ENCODE measurements around the gene MRPS11. TPM values are rescaled to one million over a fixed set of nuclear protein-coding genes. Genes with fewer than 3 reads are reported as not detected.
"Not testable (repeated sequence)": the region's sequence is repeated elsewhere in the genome, so short reads cannot be mapped to it uniquely, and the experiment has no call there.

Gene MRPS11
- total and polyA plus RNA-seq, 2 of the 4 experiments (the other 2 are of a cell fraction): 66.1 to 87.8 TPM

DNA sequence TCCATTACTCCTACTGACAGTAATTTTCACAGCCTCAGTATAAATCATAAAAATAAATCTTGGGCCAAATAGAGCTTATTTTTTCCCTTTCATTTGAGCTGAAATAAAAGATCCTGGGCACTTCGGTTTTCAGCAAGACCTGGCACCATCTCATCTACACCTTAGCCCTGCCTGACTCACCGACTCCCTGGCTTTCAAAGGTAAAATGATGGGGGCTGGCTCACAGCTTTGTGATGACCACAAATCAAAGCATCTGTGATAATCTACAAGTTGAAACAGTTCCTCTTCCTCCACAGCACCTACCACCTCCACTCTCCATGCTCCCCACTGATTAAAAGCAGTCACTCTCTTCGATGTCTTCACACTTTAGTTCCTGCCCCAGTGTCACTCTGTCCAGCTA, 51.4 kb downstream of the MRPS11 start:
- ChIA-PET POLR2A (ENCODE audit: unreplicated experiment) (no interaction called here), CTCF (no interaction called here)
- no peak overlapping the region for H3K14ac ChIP-seq (replicated peaks; ENCODE audit: low read depth, low read length)
- no TSS peak for BruUV-seq (replicated peaks)
- H3K56ac ChIP-seq (ENCODE audit: extremely low read depth, insufficient read depth, low read length): no peak overlapping the region
- H3K9me1 ChIP-seq (ENCODE audit: insufficient read depth, low read length): no peaks in the 10 kb centered on the region
- no peaks in the 10 kb centered on the region for H3K27me3 ChIP-seq (ENCODE audit: control insufficient read depth, insufficient read depth, low read length)
- H3K4ac ChIP-seq (ENCODE audit: low read depth, low read length): no peak overlapping the region
- WGBS, 2 experiments (ENCODE audit: extremely low coverage in 2 of 2, insufficient read length in 1 of 2): 95% methylated on average over 2 of the region's 3 CpGs; no CpG with 5 or more reads in 1 of the 2 experiments
- H3K27ac ChIP-seq (ENCODE audit: insufficient read depth, low read length): no peak overlapping the region
- TF ChIP-seq POLR2A (IDR thresholded peaks at IDR 0.05; ENCODE audit: low read depth, low read length): no peak
- TF ChIP-seq BHLHE40 (IDR thresholded peaks at IDR 0.05; ENCODE audit: low read depth, low read length): no peak
- no peak for TF ChIP-seq CHD1 (IDR thresholded peaks at IDR 0.05; ENCODE audit: low read depth, low read length)
- H3K4me2 ChIP-seq (ENCODE audit: low read depth, low read length): no peak overlapping the region
- ATAC-seq (ENCODE audit: low read depth): no peak
- H3K9me3 ChIP-seq (ENCODE audit: control insufficient read depth, insufficient read depth, low read length): no peaks in the 10 kb centered on the region
- H3K4me3 ChIP-seq (ENCODE audit: insufficient read depth, low read depth, low read length): no peak overlapping the region
- H3K36me3 ChIP-seq (ENCODE audit: control insufficient read depth, insufficient read depth, low read length): peaks cover 5% of the 10 kb centered on the region; the same call in 1 of the 2 replicates
- H3K18ac ChIP-seq (ENCODE audit: low read depth, low read length): no peak overlapping the region
- no peak overlapping the region for H4K91ac ChIP-seq (ENCODE audit: insufficient read depth, low read depth, low read length)
- DNase-seq: no peak
- intact Hi-C loops (cut with micrococcal nuclease): no loop called here
- H2BK120ac ChIP-seq (ENCODE audit: low read depth, low read length): no peak overlapping the region
- no peaks in the 10 kb centered on the region for H3K4me1 ChIP-seq (ENCODE audit: control insufficient read depth, insufficient read depth, low read length)
- no peaks in the 10 kb centered on the region for H3K79me1 ChIP-seq (ENCODE audit: low read depth in 1 of 2, low read length in 2 of 2)
- H2BK15ac ChIP-seq (ENCODE audit: low read depth, low read length): no peak overlapping the region
- in situ Hi-C loops (cut with MboI; ENCODE audit: low sequenced_read_pairs): no loop called here
- H2AK5ac ChIP-seq (ENCODE audit: low read depth, low read length): no peak overlapping the region
- no peak overlapping the region for H4K8ac ChIP-seq (ENCODE audit: low read depth in 2 of 2, low read length in 2 of 2)
- H3K9ac ChIP-seq (ENCODE audit: low read depth, low read length): no peak overlapping the region
- dilution Hi-C loops (cut with HindIII; ENCODE audit: low sequenced_read_pairs, unreplicated experiment): no loop called here
- H2BK5ac ChIP-seq (ENCODE audit: low read depth, low read length, poor library complexity, severe bottlenecking): no peak overlapping the region
- H2AFZ ChIP-seq (replicated peaks; ENCODE audit: low read length, poor library complexity): no peak overlapping the region
- H3K23ac ChIP-seq (ENCODE audit: low read depth, low read length): no peak overlapping the region
- no peak overlapping the region for H4K5ac ChIP-seq (ENCODE audit: low read depth, low read length)
- H2BK20ac ChIP-seq (ENCODE audit: low read depth, low read length): no peak overlapping the region
- no peaks in the 10 kb centered on the region for H4K20me1 ChIP-seq (ENCODE audit: insufficient read depth, low read length)
- no peak overlapping the region for H2AK9ac ChIP-seq (replicated peaks; ENCODE audit: low read depth, low read length, poor library complexity)

DNA sequence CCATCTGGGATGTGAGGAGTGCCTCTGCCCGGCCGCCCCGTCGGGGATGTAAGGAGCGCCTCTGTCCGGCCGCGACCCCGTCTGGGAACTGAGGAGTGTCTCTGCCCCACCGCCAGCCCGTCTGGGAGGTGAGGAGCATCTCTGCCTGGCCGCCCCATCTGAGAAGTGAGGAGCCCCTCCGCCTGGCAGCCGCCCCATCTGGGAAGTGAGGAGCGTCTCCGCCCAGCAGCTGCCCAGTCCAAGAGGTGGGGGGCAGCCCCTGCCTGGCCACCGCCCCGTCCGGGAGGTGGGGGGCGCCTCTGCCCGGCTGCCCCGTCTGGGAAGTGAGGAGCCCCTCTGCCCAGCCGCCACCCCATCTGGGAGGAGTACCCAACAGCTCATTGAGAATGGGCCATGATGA, 56.6 kb downstream of the MRPS11 start:
- H2BK20ac ChIP-seq (ENCODE audit: low read depth, low read length); POLR2A ChIA-PET (ENCODE audit: unreplicated experiment); H3K4ac ChIP-seq (ENCODE audit: low read depth, low read length); H3K9ac ChIP-seq (ENCODE audit: low read depth, low read length); BruUV-seq (replicated peaks); H3K9me1 ChIP-seq (ENCODE audit: insufficient read depth, low read length); H2AK9ac ChIP-seq (replicated peaks; ENCODE audit: low read depth, low read length, poor library complexity); H3K4me1 ChIP-seq (ENCODE audit: control insufficient read depth, insufficient read depth, low read length); H3K4me3 ChIP-seq (ENCODE audit: insufficient read depth, low read depth, low read length); H2AK5ac ChIP-seq (ENCODE audit: low read depth, low read length); H3K18ac ChIP-seq (ENCODE audit: low read depth, low read length); H4K5ac ChIP-seq (ENCODE audit: low read depth, low read length); H3K4me2 ChIP-seq (ENCODE audit: low read depth, low read length); H3K23ac ChIP-seq (ENCODE audit: low read depth, low read length); H3K14ac ChIP-seq (replicated peaks; ENCODE audit: low read depth, low read length); H3K36me3 ChIP-seq (ENCODE audit: control insufficient read depth, insufficient read depth, low read length); H4K20me1 ChIP-seq (ENCODE audit: insufficient read depth, low read length); H2AFZ ChIP-seq (replicated peaks; ENCODE audit: low read length, poor library complexity); ATAC-seq (ENCODE audit: low read depth); H2BK120ac ChIP-seq (ENCODE audit: low read depth, low read length); H3K9me3 ChIP-seq (ENCODE audit: control insufficient read depth, insufficient read depth, low read length); in situ Hi-C loops (cut with MboI; ENCODE audit: low sequenced_read_pairs); H3K79me1 ChIP-seq (ENCODE audit: low read depth in 1 of 2, low read length in 2 of 2); intact Hi-C loops (cut with micrococcal nuclease); dilution Hi-C loops (cut with HindIII; ENCODE audit: low sequenced_read_pairs, unreplicated experiment); H2BK5ac ChIP-seq (ENCODE audit: low read depth, low read length, poor library complexity, severe bottlenecking); H3K27ac ChIP-seq (ENCODE audit: insufficient read depth, low read length); H3K27me3 ChIP-seq (ENCODE audit: control insufficient read depth, insufficient read depth, low read length); H3K56ac ChIP-seq (ENCODE audit: extremely low read depth, insufficient read depth, low read length); H4K91ac ChIP-seq (ENCODE audit: insufficient read depth, low read depth, low read length); H4K8ac ChIP-seq (ENCODE audit: low read depth in 2 of 2, low read length in 2 of 2); H2BK15ac ChIP-seq (ENCODE audit: low read depth, low read length); DNase-seq; CTCF ChIA-PET: not testable (repeated sequence)
- 100% methylated on average over 6 of the region's 23 CpGs; no CpG with 5 or more reads in 1 of the 2 experiments for WGBS, 2 experiments (ENCODE audit: extremely low coverage in 2 of 2, insufficient read length in 1 of 2)

Data from IMR-90 (cell line).